GM12865 (cell line): ENCODE measurements around the gene TP63.
A peak's percentile ranks its signal among the peaks of the same experiment; 100 is the strongest.
"Not testable (repeated sequence)": the region's sequence is repeated elsewhere in the genome, so short reads cannot be mapped to it uniquely, and the experiment has no call there.

ENCODE experiments used
- DNase-seq: peaks from one replicate; pipeline ENCODE4 v3.0.0; 2010; ENCODE audit warnings: low read depth
- H3K4me3 ChIP-seq: 2 replicates; pipeline ENCODE4 v1.5.1; 2011; ENCODE audit warnings: mild to moderate bottlenecking, low read depth, low read length, control low read depth
- TF ChIP-seq, protein P1 (sequence below): IDR thresholded peaks from 2 replicates; pipeline ENCODE4 v1.5.1; 2011; ENCODE audit warnings: low read length, control low read depth, low read depth, inconsistent platforms; ENCODE audit not compliant: insufficient read depth; ENCODE audit errors: missing control alignments

TP63 gene

DNA sequence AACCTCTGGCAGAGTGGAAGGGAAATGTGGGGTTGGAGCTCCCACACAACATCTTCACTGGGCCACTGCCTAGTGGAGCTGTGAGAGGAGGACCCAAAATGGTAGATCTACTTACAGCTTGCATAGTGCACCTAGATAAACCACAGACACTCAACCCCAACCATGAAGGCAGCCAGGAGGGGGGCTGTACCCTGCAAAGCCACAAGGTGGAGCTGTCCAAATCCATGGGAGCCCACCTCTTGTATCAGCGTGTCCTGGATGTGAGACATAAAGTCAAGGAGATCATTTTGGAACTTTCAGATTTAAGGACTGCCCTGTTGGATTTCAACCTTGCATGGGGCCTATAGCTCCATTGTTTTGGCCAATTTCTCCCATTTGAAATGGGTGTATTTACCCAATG lies 20.9 kb downstream of the TP63 start:
- peak; percentile 5 for DNase-seq
- TF ChIP-seq, protein P1, sequence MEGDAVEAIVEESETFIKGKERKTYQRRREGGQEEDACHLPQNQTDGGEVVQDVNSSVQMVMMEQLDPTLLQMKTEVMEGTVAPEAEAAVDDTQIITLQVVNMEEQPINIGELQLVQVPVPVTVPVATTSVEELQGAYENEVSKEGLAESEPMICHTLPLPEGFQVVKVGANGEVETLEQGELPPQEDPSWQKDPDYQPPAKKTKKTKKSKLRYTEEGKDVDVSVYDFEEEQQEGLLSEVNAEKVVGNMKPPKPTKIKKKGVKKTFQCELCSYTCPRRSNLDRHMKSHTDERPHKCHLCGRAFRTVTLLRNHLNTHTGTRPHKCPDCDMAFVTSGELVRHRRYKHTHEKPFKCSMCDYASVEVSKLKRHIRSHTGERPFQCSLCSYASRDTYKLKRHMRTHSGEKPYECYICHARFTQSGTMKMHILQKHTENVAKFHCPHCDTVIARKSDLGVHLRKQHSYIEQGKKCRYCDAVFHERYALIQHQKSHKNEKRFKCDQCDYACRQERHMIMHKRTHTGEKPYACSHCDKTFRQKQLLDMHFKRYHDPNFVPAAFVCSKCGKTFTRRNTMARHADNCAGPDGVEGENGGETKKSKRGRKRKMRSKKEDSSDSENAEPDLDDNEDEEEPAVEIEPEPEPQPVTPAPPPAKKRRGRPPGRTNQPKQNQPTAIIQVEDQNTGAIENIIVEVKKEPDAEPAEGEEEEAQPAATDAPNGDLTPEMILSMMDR, result peak; percentile 22
- H3K4me3 ChIP-seq, result no peak overlapping the region

- TF ChIP-seq, protein P1, result no peak
- DNase-seq, result peak; percentile 36
- H3K4me3 ChIP-seq, result no peak overlapping the region
Observed at GRCh38 chr3:189655617-189656016, 24.4 kb downstream of the TP63 start.

DNA sequence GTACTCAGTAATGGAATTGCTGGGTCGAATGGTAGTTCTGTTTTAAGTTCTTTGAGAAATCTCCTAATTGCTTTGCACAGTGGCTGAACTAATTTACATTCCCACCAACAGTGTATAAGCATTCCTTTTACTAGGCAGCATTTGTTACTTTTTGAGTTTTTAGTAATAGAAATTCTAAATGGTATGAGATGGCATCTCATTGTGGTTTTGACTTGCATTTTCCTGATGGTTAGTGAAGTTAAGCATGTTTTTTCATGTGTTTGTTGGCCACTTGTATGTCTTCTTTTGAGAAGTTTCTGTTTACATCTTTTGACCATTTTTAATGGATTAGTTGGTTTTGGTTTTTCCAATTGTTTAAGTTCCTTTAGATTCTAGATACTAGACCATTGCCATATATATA lies 28.4 kb downstream of the TP63 start:
- TF ChIP-seq, protein P1, result no peak
- H3K4me3 ChIP-seq, result no peak overlapping the region
- no peak for DNase-seq

GRCh38 chr3:189664311-189664710 lies 33.1 kb downstream of the TP63 start:
- TF ChIP-seq, protein P1, result no peak
- no peak for DNase-seq

GRCh38 chr3:189672346-189672745 lies 41.2 kb downstream of the TP63 start:
- H3K4me3 ChIP-seq, DNase-seq: not testable (repeated sequence)

More at GRCh38 chr3:189664311-189664710, 33.1 kb downstream of the TP63 start:
- H3K4me3 ChIP-seq, result no peak overlapping the region

DNA sequence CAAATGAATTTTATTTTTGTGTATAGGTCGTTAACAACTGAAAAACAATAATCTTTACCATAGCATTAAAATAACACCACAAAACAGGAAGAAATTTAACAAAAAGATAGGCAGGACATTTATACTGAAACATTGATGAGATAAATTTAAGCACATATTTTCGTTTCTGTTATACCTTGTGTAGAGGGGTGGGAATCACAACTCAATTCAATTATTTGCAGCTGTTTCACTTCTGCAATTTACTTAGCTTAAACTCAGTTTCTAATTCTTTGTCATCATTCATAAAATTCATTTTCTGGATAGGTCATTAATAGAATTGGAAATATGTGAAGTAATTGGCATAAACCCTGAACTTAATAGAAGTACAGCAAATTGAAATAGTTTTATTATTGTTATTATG lies 42.3 kb downstream of the TP63 start:
- no peak overlapping the region for H3K4me3 ChIP-seq
- peak; percentile 60 for DNase-seq
- TF ChIP-seq, protein P1, result no peak

DNA sequence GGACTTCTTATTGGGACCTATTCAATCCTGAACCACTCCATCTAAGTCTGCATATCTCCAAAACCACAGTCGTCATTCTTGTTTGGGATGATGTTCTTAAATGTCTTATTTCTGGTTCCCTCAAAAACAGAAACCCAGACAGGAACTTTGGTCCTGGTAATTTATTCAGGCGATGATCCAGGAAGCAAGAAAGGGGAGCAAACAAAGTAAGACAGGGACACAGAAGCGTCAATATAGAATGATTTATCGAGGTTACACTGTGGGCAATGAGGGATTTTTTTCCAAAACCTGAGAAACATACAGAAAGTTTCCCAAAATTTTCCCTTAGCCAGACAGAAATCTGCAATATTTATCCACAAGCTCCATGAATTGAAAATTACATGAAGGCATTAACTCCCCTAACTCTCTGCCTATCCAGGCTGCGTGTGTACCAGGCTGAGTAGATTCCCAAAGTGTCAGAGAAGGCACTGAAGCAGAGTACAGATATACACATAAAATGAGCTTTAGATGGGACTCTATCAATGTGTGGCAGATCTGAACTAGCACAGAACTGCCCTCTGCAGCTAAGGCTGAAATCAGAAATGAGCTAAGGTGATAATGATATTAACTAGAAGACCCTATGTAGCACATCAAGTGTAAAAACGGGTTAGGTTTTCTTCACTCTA lies 43.2 kb downstream of the TP63 start:
- no peak for DNase-seq
- TF ChIP-seq, protein P1, result no peak
- H3K4me3 ChIP-seq, result no peak overlapping the region

DNA sequence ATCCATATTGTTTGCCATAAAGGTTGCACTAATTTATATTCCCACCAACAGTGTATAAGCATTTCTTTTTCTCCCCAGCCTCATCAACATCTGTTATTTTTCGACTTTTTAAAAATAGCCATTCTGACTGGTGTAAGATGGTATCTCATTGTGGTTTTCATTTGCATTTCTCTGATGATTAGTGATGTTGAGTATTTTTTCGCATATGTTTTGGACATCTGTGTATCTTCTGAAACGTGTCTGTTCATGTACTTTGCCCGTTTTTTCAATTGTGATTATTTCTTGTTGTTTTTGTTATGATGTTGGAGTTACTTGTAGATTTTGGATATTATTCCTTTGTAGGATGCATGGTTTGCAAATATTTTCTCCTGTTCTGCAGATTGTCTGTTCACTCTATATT lies 46.5 kb downstream of the TP63 start:
- TF ChIP-seq, protein P1, result no peak
- peak; percentile 26 for DNase-seq
- H3K4me3 ChIP-seq, result no peak overlapping the region
